Sigmoid colon (tissue), 4 donors: ENCODE data around the gene APOL3.

Source experiments
- POLR2A ChIP-seq, 2 donors: fragments of 450-650 bp; IDR thresholded peaks; one replicate each; pipeline ENCODE4 v1.6.1; 2016; ENCODE audit warnings: antibody characterized with exemption in 2 of 2, mild to moderate bottlenecking in 2 of 2, moderate library complexity in 2 of 2
- POLR2AphosphoS5 ChIP-seq, 4 donors: sonication (generic); formaldehyde crosslinking; IDR thresholded peaks; one replicate each; pipeline ENCODE4 v1.6.1; 2017; ENCODE audit warnings: antibody characterized with exemption in 4 of 4
- TF ChIP-seq, protein P1 (sequence below), 4 experiments: fragments of 450-650 bp in 3 of 4; fragments of 200-600 bp in 1 of 4; IDR thresholded peaks; one replicate each; pipeline ENCODE4 v1.5.1; 2016 to 2019; ENCODE audit warnings: antibody characterized with exemption in 4 of 4, mild to moderate bottlenecking in 3 of 4, moderate library complexity in 2 of 4

DNA sequence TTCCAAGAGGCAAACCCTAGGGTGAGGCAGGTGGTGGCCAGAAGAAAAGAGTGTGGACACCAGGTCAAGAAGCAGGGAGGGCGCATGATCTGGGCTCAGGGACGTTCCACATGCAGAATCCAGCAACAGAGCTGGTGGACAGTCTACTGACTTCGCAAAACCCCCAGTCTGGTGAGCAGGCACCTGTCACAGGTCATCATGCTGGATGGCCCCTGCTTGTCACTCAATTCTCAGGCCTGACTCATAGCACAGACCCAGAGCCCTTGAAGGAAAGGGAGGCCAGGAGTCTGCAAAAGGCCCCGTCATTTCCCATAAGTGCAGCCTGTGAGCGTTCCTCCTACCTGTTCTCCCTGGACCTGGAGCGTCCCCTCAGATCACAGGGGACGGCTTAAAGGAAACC lies 22.9 kb upstream of the APOL3 start:
- TF ChIP-seq, protein P1, sequence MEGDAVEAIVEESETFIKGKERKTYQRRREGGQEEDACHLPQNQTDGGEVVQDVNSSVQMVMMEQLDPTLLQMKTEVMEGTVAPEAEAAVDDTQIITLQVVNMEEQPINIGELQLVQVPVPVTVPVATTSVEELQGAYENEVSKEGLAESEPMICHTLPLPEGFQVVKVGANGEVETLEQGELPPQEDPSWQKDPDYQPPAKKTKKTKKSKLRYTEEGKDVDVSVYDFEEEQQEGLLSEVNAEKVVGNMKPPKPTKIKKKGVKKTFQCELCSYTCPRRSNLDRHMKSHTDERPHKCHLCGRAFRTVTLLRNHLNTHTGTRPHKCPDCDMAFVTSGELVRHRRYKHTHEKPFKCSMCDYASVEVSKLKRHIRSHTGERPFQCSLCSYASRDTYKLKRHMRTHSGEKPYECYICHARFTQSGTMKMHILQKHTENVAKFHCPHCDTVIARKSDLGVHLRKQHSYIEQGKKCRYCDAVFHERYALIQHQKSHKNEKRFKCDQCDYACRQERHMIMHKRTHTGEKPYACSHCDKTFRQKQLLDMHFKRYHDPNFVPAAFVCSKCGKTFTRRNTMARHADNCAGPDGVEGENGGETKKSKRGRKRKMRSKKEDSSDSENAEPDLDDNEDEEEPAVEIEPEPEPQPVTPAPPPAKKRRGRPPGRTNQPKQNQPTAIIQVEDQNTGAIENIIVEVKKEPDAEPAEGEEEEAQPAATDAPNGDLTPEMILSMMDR (IDR thresholded peaks at IDR 0.05): no peak
- TF ChIP-seq POLR2A (IDR thresholded peaks at IDR 0.05): no peak
- no peak for TF ChIP-seq POLR2AphosphoS5 (IDR thresholded peaks at IDR 0.05)
